ENCODE data around the gene DGKH.

- TF ChIP-seq CTCF (IDR thresholded peaks at IDR 0.05) (no peak), POLR2A (IDR thresholded peaks at IDR 0.05) (no peak)
Observed at GRCh38 chr13:42129033-42129432, 80.6 kb downstream of the DGKH start.

Data from body of pancreas (tissue), 4 donors.